Body of pancreas (tissue), 4 donors: ENCODE measurements around the gene C10orf95. TPM values are rescaled to one million over a fixed set of nuclear protein-coding genes. Genes with fewer than 3 reads are reported as not detected.
"Not testable (repeated sequence)": the region's sequence is repeated elsewhere in the genome, so short reads cannot be mapped to it uniquely, and the experiment has no call there.

Experiments
- ATAC-seq: fragments of 150-250 bp; one replicate; pipeline ENCODE4 v1.9.1; 2016
- DNase-seq, 4 donors: peaks; one replicate each; pipeline ENCODE4 v3.0.0-alpha.2; 2019
- H3K27ac ChIP-seq, 4 donors: fragments of 200-600 bp; sonication (generic); 1 replicate in 3 of 4; 2 replicates in 1 of 4; pipeline versions ENCODE4 v1.5.1 to v1.6.1; 2016 to 2019; ENCODE audit warnings: mild to moderate bottlenecking in 1 of 4, mixed read lengths in 1 of 4, moderate library complexity in 1 of 4
- H3K27me3 ChIP-seq, 2 donors: fragments of 200-600 bp; sonication (generic); one replicate each; pipeline ENCODE4 v1.6.0; 2016; ENCODE audit warnings: mild to moderate bottlenecking in 1 of 2
- H3K36me3 ChIP-seq, 2 donors: fragments of 200-600 bp; sonication (generic); replicated peaks in 1 of 2; 2 replicates each; pipeline ENCODE4 v1.5.1; 2016; ENCODE audit warnings: low read depth in 2 of 2; ENCODE audit not compliant: insufficient read depth in 1 of 2
- H3K4me1 ChIP-seq: fragments of 200-600 bp; sonication (generic); one replicate; pipeline ENCODE4 v1.6.0; 2016
- H3K4me3 ChIP-seq, 2 donors: fragments of 200-600 bp; sonication (generic); 1 replicate in 1 of 2; 2 replicates in 1 of 2; pipeline ENCODE4 v1.5.1; 2016 to 2019
- H3K9me3 ChIP-seq, 3 donors: fragments of 200-600 bp; sonication (generic); 1 replicate in 2 of 3; 2 replicates in 1 of 3; pipeline ENCODE4 v1.5.1; 2016
- POLR2A ChIP-seq, 3 donors: fragments of 450-650 bp; IDR thresholded peaks; one replicate each; pipeline ENCODE4 v1.6.1; 2016; ENCODE audit warnings: antibody characterized with exemption in 3 of 3, mild to moderate bottlenecking in 2 of 3
- WGBS, 2 donors: methylation state at CpG; one replicate each; pipeline ENCODE4 v1.1.5; 2017; 5-methylcytosine and 5-hydroxymethylcytosine counted together
- intact Hi-C: fragments of 100-400 bp; cut with DNase I; formaldehyde crosslinking; loops from one replicate; pipeline ENCODE4 v1.15.1; 2023
- total RNA-seq, 2 donors: library from RNA; depleted of rRNA; stranded (reverse); fragments of >200 nt; gene quantifications; one replicate each; pipeline ENCODE4 v1.1.0, GENCODE V29; 2016
- TF ChIP-seq, protein P1 (sequence below), 7 experiments: fragments of 450-650 bp in 4 of 7; fragments of 200-600 bp in 3 of 7; sonication (generic) in 3 of 7; IDR thresholded peaks; one replicate each; pipeline ENCODE4 v1.5.1; 2016 to 2019; ENCODE audit warnings: antibody characterized with exemption in 7 of 7

The C10orf95 gene
- total RNA-seq, 2 donors from 2014 or later = 0.66 to 4.2 TPM

DNA sequence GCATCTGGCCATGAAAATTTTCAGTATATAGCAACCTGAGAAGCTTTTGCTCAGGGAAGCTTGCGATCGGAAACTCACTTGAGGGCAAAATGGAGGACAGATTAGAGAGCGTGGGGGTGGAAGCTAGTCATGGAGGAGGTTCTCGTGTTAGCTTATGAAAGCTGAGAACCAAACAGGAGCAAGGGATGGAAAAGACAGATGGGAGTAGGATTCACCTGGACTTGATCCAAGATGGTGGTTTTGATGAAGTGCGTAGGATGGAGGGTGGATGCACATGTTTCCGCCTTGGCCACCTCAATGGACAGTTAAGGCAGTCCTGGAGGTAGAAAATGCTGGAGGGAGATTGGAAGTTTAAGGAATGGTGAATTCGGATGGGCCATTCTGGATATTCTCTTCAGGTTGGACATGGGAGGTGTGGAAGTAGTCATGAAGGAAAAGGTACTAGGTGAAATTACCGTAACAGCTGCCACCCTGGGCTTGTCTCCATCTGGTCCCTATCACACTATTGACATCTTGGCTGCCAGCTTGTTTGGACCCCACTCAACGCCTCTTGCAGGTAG is 6.3 kb upstream of the C10orf95 start:
- Histone ChIP-seq H3K4me3 (no peak overlapping the region), H3K36me3 (no peaks in the 10 kb centered on the region), H3K4me1 (peaks cover 17% of the 10 kb centered on the region), H3K27me3 (no peaks in the 10 kb centered on the region), H3K9me3 (no peaks in the 10 kb centered on the region), H3K27ac (no peak overlapping the region)
- no peak for ATAC-seq
- TF ChIP-seq, protein P1, sequence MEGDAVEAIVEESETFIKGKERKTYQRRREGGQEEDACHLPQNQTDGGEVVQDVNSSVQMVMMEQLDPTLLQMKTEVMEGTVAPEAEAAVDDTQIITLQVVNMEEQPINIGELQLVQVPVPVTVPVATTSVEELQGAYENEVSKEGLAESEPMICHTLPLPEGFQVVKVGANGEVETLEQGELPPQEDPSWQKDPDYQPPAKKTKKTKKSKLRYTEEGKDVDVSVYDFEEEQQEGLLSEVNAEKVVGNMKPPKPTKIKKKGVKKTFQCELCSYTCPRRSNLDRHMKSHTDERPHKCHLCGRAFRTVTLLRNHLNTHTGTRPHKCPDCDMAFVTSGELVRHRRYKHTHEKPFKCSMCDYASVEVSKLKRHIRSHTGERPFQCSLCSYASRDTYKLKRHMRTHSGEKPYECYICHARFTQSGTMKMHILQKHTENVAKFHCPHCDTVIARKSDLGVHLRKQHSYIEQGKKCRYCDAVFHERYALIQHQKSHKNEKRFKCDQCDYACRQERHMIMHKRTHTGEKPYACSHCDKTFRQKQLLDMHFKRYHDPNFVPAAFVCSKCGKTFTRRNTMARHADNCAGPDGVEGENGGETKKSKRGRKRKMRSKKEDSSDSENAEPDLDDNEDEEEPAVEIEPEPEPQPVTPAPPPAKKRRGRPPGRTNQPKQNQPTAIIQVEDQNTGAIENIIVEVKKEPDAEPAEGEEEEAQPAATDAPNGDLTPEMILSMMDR (IDR thresholded peaks at IDR 0.05) = no peak
- TF ChIP-seq POLR2A (IDR thresholded peaks at IDR 0.05) = no peak
- no peak for DNase-seq
- WGBS, 2 donors = 64 to 76% methylated on average over 9 of the region's 9 CpGs
- intact Hi-C loops = no loop called here

DNA sequence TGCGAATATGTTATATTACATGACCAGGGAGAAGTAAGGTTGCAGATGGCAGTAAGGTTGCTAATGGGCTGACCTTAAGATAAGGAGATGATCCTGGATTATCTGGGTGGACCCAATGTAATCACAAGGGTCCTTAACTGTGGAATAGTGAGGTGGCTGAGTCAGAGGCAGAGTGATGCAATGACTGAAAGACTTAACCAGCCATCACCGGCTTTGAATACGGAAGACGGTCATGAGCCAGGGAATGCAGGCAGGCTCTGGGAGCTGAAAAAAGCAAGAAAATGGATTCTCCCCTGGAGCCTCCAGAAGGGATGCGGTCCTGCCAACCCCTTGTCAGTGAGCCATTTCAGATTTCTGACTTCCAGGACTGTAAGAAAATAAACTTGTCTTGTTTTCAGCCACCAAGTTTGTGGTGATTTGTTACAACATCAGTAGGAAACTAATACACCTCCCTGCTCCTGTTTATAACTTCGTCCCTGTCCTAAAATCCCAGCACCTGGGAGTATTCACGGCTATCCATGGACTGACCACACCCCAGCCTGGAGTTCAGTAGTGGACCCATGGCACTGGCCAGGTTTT is 4.6 kb upstream of the C10orf95 start:
- no peak overlapping the region for H3K4me3 ChIP-seq
- intact Hi-C loops = no loop called here
- WGBS, 2 donors = 73 to 78% methylated on average over 7 of the region's 7 CpGs
- H3K27ac ChIP-seq = no peak overlapping the region
- no peak for TF ChIP-seq POLR2A (IDR thresholded peaks at IDR 0.05)
- TF ChIP-seq, protein P1 (IDR thresholded peaks at IDR 0.05) = no peak
- H3K9me3 ChIP-seq = no peaks in the 10 kb centered on the region
- DNase-seq (peak in 1 of 4 donors; percentile 46), ATAC-seq (no peak)
- peaks cover 23% of the 10 kb centered on the region for H3K4me1 ChIP-seq
- H3K27me3 ChIP-seq = no peaks in the 10 kb centered on the region
- no peaks in the 10 kb centered on the region for H3K36me3 ChIP-seq

DNA sequence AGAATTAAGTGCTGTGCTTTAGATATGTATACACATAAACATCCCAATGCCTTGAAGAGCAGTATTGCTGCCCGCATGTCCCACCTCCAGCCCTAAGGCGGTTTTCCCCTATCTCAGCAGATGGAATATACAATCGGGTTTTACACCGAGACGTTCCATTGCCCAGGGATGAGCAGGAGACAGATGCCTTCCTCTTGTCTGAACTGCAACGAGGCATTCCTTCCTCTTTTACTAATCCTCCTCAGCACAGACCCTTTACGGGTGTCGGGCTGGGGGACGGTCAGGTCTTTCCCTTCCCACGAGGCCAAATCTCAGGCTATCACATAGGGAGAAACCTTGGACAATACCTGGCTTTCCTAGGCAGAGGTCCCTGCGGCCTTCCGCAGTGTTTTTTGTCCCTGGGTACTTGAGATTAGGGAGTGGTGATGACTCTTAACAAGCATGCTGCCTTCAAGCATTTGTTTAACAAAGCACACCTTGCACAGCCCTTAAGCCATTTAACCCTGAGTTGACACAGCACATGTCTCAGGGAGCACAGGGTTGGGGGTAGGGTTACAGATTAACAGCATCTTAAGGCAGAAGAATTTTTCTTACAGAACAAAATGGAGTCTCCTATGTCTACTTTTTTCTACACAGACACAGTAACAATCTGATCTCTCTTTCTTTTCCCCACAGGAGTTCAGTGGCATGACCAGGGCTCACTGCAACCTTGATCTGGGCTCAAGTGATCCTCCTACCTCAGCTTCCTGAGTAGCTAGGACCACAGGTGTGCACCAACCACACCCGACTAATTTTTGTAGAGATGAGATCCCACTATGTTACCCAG is 3.5 kb upstream of the C10orf95 start:
- H3K9me3 ChIP-seq, H3K27me3 ChIP-seq, H3K36me3 ChIP-seq, H3K4me3 ChIP-seq, H3K27ac ChIP-seq, intact Hi-C loops, ATAC-seq, DNase-seq: not testable (repeated sequence)
- H3K4me1 ChIP-seq = peaks cover 19% of the 10 kb centered on the region
- 75 to 76% methylated on average over 13 of the region's 13 CpGs for WGBS, 2 donors

DNA sequence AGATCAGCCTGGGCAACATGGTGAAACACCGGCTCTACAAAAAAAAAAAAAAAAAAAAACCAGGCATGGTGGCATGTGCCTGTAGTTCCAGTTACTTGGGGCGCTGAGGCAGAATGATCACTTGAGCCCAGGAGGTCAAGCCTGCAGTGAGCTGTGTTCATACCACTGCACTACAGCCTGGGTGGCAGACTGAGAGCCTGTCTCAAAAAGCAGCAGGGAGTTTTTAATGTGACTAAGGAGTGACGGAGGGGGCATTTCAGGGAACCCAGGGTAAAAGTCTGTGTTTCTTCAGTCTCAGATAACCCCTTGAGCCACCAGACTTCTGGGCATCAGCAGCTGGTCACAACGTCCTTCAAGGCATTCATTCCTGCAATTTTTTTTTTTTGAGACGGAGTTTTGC is 2.2 kb upstream of the C10orf95 start:
- DNase-seq (no peak), ATAC-seq (no peak)
- H3K4me3 ChIP-seq = no peak overlapping the region
- peaks cover 0 to 4% (median 0%) of the 10 kb centered on the region in 3 donors for H3K9me3 ChIP-seq
- peak overlapping the region in 1 of 4 donors; percentile 67 for H3K27ac ChIP-seq
- peaks cover 27% of the 10 kb centered on the region for H3K4me1 ChIP-seq
- TF ChIP-seq, protein P1 (IDR thresholded peaks at IDR 0.05) = no peak
- TF ChIP-seq POLR2A (IDR thresholded peaks at IDR 0.05) = no peak
- intact Hi-C loops = no loop called here
- no peaks in the 10 kb centered on the region for H3K36me3 ChIP-seq
- 79 to 91% methylated on average over 5 of the region's 5 CpGs for WGBS, 2 donors
- no peaks in the 10 kb centered on the region for H3K27me3 ChIP-seq

DNA sequence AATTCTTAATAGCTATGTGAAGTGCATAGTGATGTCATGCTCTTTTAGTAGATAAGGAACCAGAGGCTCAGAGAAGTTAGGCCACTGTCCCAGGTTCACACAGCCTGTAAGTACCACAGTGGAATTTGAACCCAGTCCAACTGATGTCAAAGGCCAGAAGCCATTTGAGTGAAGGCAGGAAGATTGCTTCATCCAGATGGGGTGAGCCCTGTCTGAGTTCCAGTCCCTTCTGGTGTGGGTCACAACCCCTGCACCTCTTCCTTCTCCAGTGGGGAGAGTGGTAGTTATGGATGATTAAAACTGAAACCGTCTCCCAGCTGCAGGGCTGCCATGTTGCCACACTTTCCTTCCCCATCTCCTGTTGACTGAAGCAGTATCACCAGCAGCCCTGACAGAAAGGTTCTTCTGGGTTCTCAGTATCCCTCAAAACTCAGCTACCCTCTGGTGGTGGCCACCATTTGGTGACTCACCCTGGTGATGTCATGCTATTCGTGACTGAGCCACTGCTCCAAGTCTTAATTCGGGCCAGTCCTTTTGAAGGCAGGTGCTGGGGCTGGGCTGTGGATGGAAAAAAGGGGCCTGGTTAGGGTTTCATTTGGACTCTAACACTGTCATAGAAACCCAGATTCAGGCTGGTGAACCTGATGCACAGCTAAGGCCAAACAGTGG is 1.5 kb upstream of the C10orf95 start:
- DNase-seq (peak in 2 of 4 donors; percentile 43 to 70), ATAC-seq (no peak)
- H3K4me1 ChIP-seq = peaks cover 27% of the 10 kb centered on the region
- H3K4me3 ChIP-seq = no peak overlapping the region
- 50 to 51% methylated on average over 3 of the region's 3 CpGs for WGBS, 2 donors
- no peaks in the 10 kb centered on the region for H3K36me3 ChIP-seq
- TF ChIP-seq, protein P1 (IDR thresholded peaks at IDR 0.05) = peak in 1 of 7 experiments; percentile 2
- no peak for TF ChIP-seq POLR2A (IDR thresholded peaks at IDR 0.05)
- peaks cover 0 to 4% (median 0%) of the 10 kb centered on the region in 3 donors for H3K9me3 ChIP-seq
- peak overlapping the region in 2 of 4 donors; percentile 15 to 67 for H3K27ac ChIP-seq
- intact Hi-C loops = no loop called here
- H3K27me3 ChIP-seq = no peaks in the 10 kb centered on the region
